Glutamatergic neuron (in vitro differentiated cells): ENCODE data around the gene WWOX. TPM values are rescaled to one million over a fixed set of nuclear protein-coding genes. Genes with fewer than 3 reads are reported as not detected.

Experiments
- DNase-seq: peaks from one replicate; pipeline ENCODE4 v3.0.0; 2022
- H3K27ac Mint-ChIP-seq: one replicate; pipeline ENCODE4 v1.8.0; 2020; ENCODE audit warnings: mild to moderate bottlenecking, mixed read lengths, inconsistent platforms; ENCODE audit not compliant: unreplicated experiment
- H3K27me3 Mint-ChIP-seq: one replicate; pipeline ENCODE4 v1.8.0; 2020; ENCODE audit warnings: mild to moderate bottlenecking, moderate library complexity, mixed read lengths, inconsistent platforms; ENCODE audit not compliant: unreplicated experiment
- H3K36me3 Mint-ChIP-seq: one replicate; pipeline ENCODE4 v1.8.0; 2020; ENCODE audit warnings: mild to moderate bottlenecking, mixed read lengths, inconsistent platforms; ENCODE audit not compliant: unreplicated experiment
- H3K4me1 Mint-ChIP-seq: one replicate; pipeline ENCODE4 v1.8.0; 2020; ENCODE audit warnings: mild to moderate bottlenecking, low read depth, mixed read lengths, inconsistent platforms; ENCODE audit not compliant: unreplicated experiment
- H3K4me3 Mint-ChIP-seq: one replicate; pipeline ENCODE4 v1.8.0; 2020; ENCODE audit warnings: mild to moderate bottlenecking, mixed read lengths, inconsistent platforms; ENCODE audit not compliant: unreplicated experiment
- H3K9me3 Mint-ChIP-seq: one replicate; pipeline ENCODE4 v1.8.0; 2020; ENCODE audit warnings: mild to moderate bottlenecking, moderate library complexity, mixed read lengths, inconsistent platforms; ENCODE audit not compliant: unreplicated experiment
- CTCF ChIP-seq: fragments of 200-600 bp; sonication (generic); IDR thresholded peaks from one replicate; pipeline ENCODE4 v1.5.0; 2021; ENCODE audit not compliant: partially characterized antibody, unreplicated experiment
- total RNA-seq: library from RNA; stranded (reverse); fragmentation: NEBNext Ultra II Directional; extraction: Animal tissue kit (Norgen Biotek cat#: 25700); gene quantifications from one replicate; pipeline ENCODE4 v1.2.1, GENCODE V29; 2021; ENCODE audit not compliant: unreplicated experiment

Gene WWOX
- total RNA-seq, 1 donor from 2014 or later = 10.3 TPM

- no peak for TF ChIP-seq CTCF
- no peak for DNase-seq
- H3K4me3 Mint-ChIP-seq = no peak overlapping the region
- no peaks in the 10 kb centered on the region for H3K36me3 Mint-ChIP-seq
- no peaks in the 10 kb centered on the region for H3K4me1 Mint-ChIP-seq
- no peaks in the 10 kb centered on the region for H3K9me3 Mint-ChIP-seq
- no peak overlapping the region for H3K27ac Mint-ChIP-seq
- no peaks in the 10 kb centered on the region for H3K27me3 Mint-ChIP-seq
These were observed 1033.2 kb downstream of the WWOX start for GRCh38 chr16:79132701-79133100.

- Mint-ChIP-seq H3K27ac (no peak overlapping the region), H3K4me1 (no peaks in the 10 kb centered on the region), H3K27me3 (no peaks in the 10 kb centered on the region), H3K4me3 (no peak overlapping the region), H3K36me3 (no peaks in the 10 kb centered on the region), H3K9me3 (no peaks in the 10 kb centered on the region)
- no peak for DNase-seq
- no peak for TF ChIP-seq CTCF
These were observed 1034.8 kb downstream of the WWOX start for GRCh38 chr16:79134300-79134699.

GRCh38 chr16:79136955-79137354 is 1037.5 kb downstream of the WWOX start:
- no peaks in the 10 kb centered on the region for H3K4me1 Mint-ChIP-seq
- H3K27ac Mint-ChIP-seq = no peak overlapping the region
- no peaks in the 10 kb centered on the region for H3K9me3 Mint-ChIP-seq
- DNase-seq = no peak
- no peaks in the 10 kb centered on the region for H3K27me3 Mint-ChIP-seq
- TF ChIP-seq CTCF = no peak
- no peaks in the 10 kb centered on the region for H3K36me3 Mint-ChIP-seq
- H3K4me3 Mint-ChIP-seq = no peak overlapping the region

GRCh38 chr16:79137426-79137939 is 1038.0 kb downstream of the WWOX start:
- no peak overlapping the region for H3K4me3 Mint-ChIP-seq
- TF ChIP-seq CTCF = no peak
- no peaks in the 10 kb centered on the region for H3K27me3 Mint-ChIP-seq
- H3K4me1 Mint-ChIP-seq = no peaks in the 10 kb centered on the region
- no peak for DNase-seq
- no peaks in the 10 kb centered on the region for H3K36me3 Mint-ChIP-seq
- no peak overlapping the region for H3K27ac Mint-ChIP-seq
- no peaks in the 10 kb centered on the region for H3K9me3 Mint-ChIP-seq

- Mint-ChIP-seq H3K27me3 (no peaks in the 10 kb centered on the region), H3K27ac (no peak overlapping the region), H3K9me3 (no peaks in the 10 kb centered on the region), H3K4me3 (no peak overlapping the region), H3K4me1 (no peaks in the 10 kb centered on the region), H3K36me3 (no peaks in the 10 kb centered on the region)
- TF ChIP-seq CTCF = no peak
- no peak for DNase-seq
These were observed 1040.3 kb downstream of the WWOX start for GRCh38 chr16:79139799-79140198.
